Measurements from ENCODE around the gene ANO4.

DNA sequence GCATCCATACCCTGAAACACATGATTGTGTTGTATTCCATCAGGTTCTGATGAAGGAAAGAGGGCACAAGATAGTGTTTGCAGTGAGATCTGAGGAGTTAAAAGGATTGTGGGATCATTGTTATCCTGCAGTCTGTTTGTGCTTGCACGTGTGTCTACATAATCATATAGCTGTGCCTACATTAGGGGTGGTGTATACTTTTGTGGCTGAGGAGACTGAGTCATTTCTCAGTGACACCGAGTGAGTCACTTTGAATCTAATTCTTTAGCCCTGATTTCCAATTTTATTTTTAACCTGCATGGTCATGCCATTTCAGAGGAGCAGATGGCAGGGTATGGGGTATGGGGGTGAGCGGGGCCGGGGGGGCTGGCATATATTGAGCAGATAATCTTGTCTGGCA lies 133.2 kb downstream of the ANO4 start:
- TF ChIP-seq, protein P1, sequence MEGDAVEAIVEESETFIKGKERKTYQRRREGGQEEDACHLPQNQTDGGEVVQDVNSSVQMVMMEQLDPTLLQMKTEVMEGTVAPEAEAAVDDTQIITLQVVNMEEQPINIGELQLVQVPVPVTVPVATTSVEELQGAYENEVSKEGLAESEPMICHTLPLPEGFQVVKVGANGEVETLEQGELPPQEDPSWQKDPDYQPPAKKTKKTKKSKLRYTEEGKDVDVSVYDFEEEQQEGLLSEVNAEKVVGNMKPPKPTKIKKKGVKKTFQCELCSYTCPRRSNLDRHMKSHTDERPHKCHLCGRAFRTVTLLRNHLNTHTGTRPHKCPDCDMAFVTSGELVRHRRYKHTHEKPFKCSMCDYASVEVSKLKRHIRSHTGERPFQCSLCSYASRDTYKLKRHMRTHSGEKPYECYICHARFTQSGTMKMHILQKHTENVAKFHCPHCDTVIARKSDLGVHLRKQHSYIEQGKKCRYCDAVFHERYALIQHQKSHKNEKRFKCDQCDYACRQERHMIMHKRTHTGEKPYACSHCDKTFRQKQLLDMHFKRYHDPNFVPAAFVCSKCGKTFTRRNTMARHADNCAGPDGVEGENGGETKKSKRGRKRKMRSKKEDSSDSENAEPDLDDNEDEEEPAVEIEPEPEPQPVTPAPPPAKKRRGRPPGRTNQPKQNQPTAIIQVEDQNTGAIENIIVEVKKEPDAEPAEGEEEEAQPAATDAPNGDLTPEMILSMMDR (tag by site-specific recombination; IDR thresholded peaks at IDR 0.05), result no peak
- no peak for TF ChIP-seq TCF7L2 (IDR thresholded peaks at IDR 0.05; ENCODE audit: borderline replicate concordance, low read depth, low read length)
- no peak for TF ChIP-seq ZNF175 (tag by site-specific recombination; IDR thresholded peaks at IDR 0.05)
- no peak for TF ChIP-seq ZNF530 (tag by site-specific recombination; IDR thresholded peaks at IDR 0.05; ENCODE audit: low read depth)
- no peak for TF ChIP-seq YY1 (tag by site-specific recombination; IDR thresholded peaks at IDR 0.05)
- TF ChIP-seq, protein P2, sequence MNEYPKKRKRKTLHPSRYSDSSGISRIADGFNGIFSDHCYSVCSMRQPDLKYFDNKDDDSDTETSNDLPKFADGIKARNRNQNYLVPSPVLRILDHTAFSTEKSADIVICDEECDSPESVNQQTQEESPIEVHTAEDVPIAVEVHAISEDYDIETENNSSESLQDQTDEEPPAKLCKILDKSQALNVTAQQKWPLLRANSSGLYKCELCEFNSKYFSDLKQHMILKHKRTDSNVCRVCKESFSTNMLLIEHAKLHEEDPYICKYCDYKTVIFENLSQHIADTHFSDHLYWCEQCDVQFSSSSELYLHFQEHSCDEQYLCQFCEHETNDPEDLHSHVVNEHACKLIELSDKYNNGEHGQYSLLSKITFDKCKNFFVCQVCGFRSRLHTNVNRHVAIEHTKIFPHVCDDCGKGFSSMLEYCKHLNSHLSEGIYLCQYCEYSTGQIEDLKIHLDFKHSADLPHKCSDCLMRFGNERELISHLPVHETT (tag by site-specific recombination; IDR thresholded peaks at IDR 0.05), result no peak
- TF ChIP-seq ZNF19 (tag by site-specific recombination; IDR thresholded peaks at IDR 0.05; ENCODE audit: low read depth), result no peak
- TF ChIP-seq, protein P3, sequence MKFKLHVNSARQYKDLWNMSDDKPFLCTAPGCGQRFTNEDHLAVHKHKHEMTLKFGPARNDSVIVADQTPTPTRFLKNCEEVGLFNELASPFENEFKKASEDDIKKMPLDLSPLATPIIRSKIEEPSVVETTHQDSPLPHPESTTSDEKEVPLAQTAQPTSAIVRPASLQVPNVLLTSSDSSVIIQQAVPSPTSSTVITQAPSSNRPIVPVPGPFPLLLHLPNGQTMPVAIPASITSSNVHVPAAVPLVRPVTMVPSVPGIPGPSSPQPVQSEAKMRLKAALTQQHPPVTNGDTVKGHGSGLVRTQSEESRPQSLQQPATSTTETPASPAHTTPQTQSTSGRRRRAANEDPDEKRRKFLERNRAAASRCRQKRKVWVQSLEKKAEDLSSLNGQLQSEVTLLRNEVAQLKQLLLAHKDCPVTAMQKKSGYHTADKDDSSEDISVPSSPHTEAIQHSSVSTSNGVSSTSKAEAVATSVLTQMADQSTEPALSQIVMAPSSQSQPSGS (tag by site-specific recombination; IDR thresholded peaks at IDR 0.05; ENCODE audit: low read depth), result no peak
- no peak for TF ChIP-seq ZNF558 (tag by site-specific recombination; IDR thresholded peaks at IDR 0.05)
- TF ChIP-seq SP2 (tag by site-specific recombination; IDR thresholded peaks at IDR 0.05), result no peak

All from HEK293 (cell line).